ENCODE measurements around the gene SMG1.
"Not testable (repeated sequence)": the region's sequence is repeated elsewhere in the genome, so short reads cannot be mapped to it uniquely, and the experiment has no call there.

Gene SMG1

GRCh38 chr16:18936727-18937340 is 10.6 kb upstream of the SMG1 start:
- in situ Hi-C loops (cut with MboI; ENCODE audit: low sequenced_read_pairs): no loop called here

GRCh38 chr16:18933501-18933900 is 7.3 kb upstream of the SMG1 start:
- in situ Hi-C loops (cut with MboI; ENCODE audit: low sequenced_read_pairs): no loop called here

GRCh38 chr16:18932243-18932987 is 6.2 kb upstream of the SMG1 start:
- in situ Hi-C loops (cut with MboI; ENCODE audit: low sequenced_read_pairs): no loop called here

GRCh38 chr16:18931756-18932155 is 5.5 kb upstream of the SMG1 start:
- in situ Hi-C loops (cut with MboI; ENCODE audit: low sequenced_read_pairs): no loop called here

GRCh38 chr16:18930095-18930494 is 3.9 kb upstream of the SMG1 start:
- in situ Hi-C loops (cut with MboI; ENCODE audit: low sequenced_read_pairs): not testable (repeated sequence)

GRCh38 chr16:18928073-18928472 is 1.9 kb upstream of the SMG1 start:
- in situ Hi-C loops (cut with MboI; ENCODE audit: low sequenced_read_pairs): not testable (repeated sequence)

- in situ Hi-C loops (cut with MboI; ENCODE audit: low sequenced_read_pairs): not testable (repeated sequence)
These were observed 808 bp downstream of the SMG1 start for GRCh38 chr16:18925215-18925985.

GRCh38 chr16:18923935-18924334 is 2.3 kb downstream of the SMG1 start:
- in situ Hi-C loops (cut with MboI; ENCODE audit: low sequenced_read_pairs): not testable (repeated sequence)

GRCh38 chr16:18923124-18923523 is 3.1 kb downstream of the SMG1 start:
- in situ Hi-C loops (cut with MboI; ENCODE audit: low sequenced_read_pairs): not testable (repeated sequence)

- in situ Hi-C loops (cut with MboI; ENCODE audit: low sequenced_read_pairs): not testable (repeated sequence)
These were observed 16.6 kb downstream of the SMG1 start for GRCh38 chr16:18909585-18909984.

- in situ Hi-C loops (cut with MboI; ENCODE audit: low sequenced_read_pairs): not testable (repeated sequence)
These were observed 17.5 kb downstream of the SMG1 start for GRCh38 chr16:18908716-18909115.

GRCh38 chr16:18902778-18903177 is 23.4 kb downstream of the SMG1 start:
- in situ Hi-C loops (cut with MboI; ENCODE audit: low sequenced_read_pairs): not testable (repeated sequence)

- in situ Hi-C loops (cut with MboI; ENCODE audit: low sequenced_read_pairs): not testable (repeated sequence)
These were observed 24.2 kb downstream of the SMG1 start for GRCh38 chr16:18902044-18902443.

- in situ Hi-C loops (cut with MboI; ENCODE audit: low sequenced_read_pairs): not testable (repeated sequence)
These were observed 25.0 kb downstream of the SMG1 start for GRCh38 chr16:18901194-18901593.

- in situ Hi-C loops (cut with MboI; ENCODE audit: low sequenced_read_pairs): not testable (repeated sequence)
These were observed 41.8 kb downstream of the SMG1 start for GRCh38 chr16:18884456-18884855.

- in situ Hi-C loops (cut with MboI; ENCODE audit: low sequenced_read_pairs): not testable (repeated sequence)
These were observed 48.5 kb downstream of the SMG1 start for GRCh38 chr16:18877734-18878133.

GRCh38 chr16:18877259-18877658 is 48.9 kb downstream of the SMG1 start:
- in situ Hi-C loops (cut with MboI; ENCODE audit: low sequenced_read_pairs): not testable (repeated sequence)

- in situ Hi-C loops (cut with MboI; ENCODE audit: low sequenced_read_pairs): not testable (repeated sequence)
These were observed 49.9 kb downstream of the SMG1 start for GRCh38 chr16:18876301-18876700.

GRCh38 chr16:18869043-18869771 is 57.0 kb downstream of the SMG1 start:
- in situ Hi-C loops (cut with MboI; ENCODE audit: low sequenced_read_pairs): not testable (repeated sequence)

GRCh38 chr16:18866277-18866823 is 59.9 kb downstream of the SMG1 start:
- in situ Hi-C loops (cut with MboI; ENCODE audit: low sequenced_read_pairs): not testable (repeated sequence)

GRCh38 chr16:18862891-18863290 is 63.3 kb downstream of the SMG1 start:
- in situ Hi-C loops (cut with MboI; ENCODE audit: low sequenced_read_pairs): not testable (repeated sequence)
